Measurements from ENCODE around the gene KRT27. TPM values are rescaled to one million over a fixed set of nuclear protein-coding genes. Genes with fewer than 3 reads are reported as not detected.

The KRT27 gene
- polyA plus RNA-seq, 12 donors = not detected

GRCh38 chr17:40809721-40810421 is 27.5 kb upstream of the KRT27 start:
- no peak for DNase-seq

GRCh38 chr17:40806131-40806530 is 23.8 kb upstream of the KRT27 start:
- no peak for DNase-seq

GRCh38 chr17:40803617-40804082 is 21.3 kb upstream of the KRT27 start:
- peak; percentile 66 for DNase-seq

- DNase-seq = no peak
Observed at GRCh38 chr17:40801157-40801556, 18.8 kb upstream of the KRT27 start.

GRCh38 chr17:40800381-40800780 is 18.0 kb upstream of the KRT27 start:
- DNase-seq = no peak

- no peak for DNase-seq
Observed at GRCh38 chr17:40799859-40800258, 17.5 kb upstream of the KRT27 start, which contains the start of gene KRT28. KRT28 (minus strand) TSS chr17:40799959; CDS start chr17:40799893, 66 bp downstream.

GRCh38 chr17:40796846-40797245 is 14.5 kb upstream of the KRT27 start:
- DNase-seq = no peak

GRCh38 chr17:40795019-40795667 is 12.8 kb upstream of the KRT27 start:
- DNase-seq = no peak

- no peak for DNase-seq
Observed at GRCh38 chr17:40794466-40794865, 12.1 kb upstream of the KRT27 start.

- no peak for DNase-seq
Observed at GRCh38 chr17:40793832-40794231, 11.5 kb upstream of the KRT27 start.

- peak; percentile 69 for DNase-seq
Observed at GRCh38 chr17:40791787-40792436, 9.6 kb upstream of the KRT27 start.

- peak; percentile 29 for DNase-seq
Observed at GRCh38 chr17:40791111-40791510, 8.8 kb upstream of the KRT27 start.

GRCh38 chr17:40779181-40779909 is 3.0 kb downstream of the KRT27 start:
- DNase-seq = no peak

GRCh38 chr17:40778461-40778860 is 3.9 kb downstream of the KRT27 start:
- DNase-seq = no peak

- DNase-seq = no peak
Observed at GRCh38 chr17:40777971-40778370, 4.4 kb downstream of the KRT27 start.

GRCh38 chr17:40777459-40777858 is 4.9 kb downstream of the KRT27 start:
- DNase-seq = no peak

- no peak for DNase-seq
Observed at GRCh38 chr17:40775945-40776344, 6.4 kb downstream of the KRT27 start.

GRCh38 chr17:40772101-40772500 is 10.2 kb downstream of the KRT27 start, which contains the start of gene KRT26:
KRT26 (minus strand) TSS chr17:40772201; CDS start chr17:40772113, 88 bp downstream.
- DNase-seq = no peak

- no peak for DNase-seq
Observed at GRCh38 chr17:40765657-40766056, 16.7 kb downstream of the KRT27 start.

- DNase-seq = no peak
Observed at GRCh38 chr17:40763752-40764151, 18.6 kb downstream of the KRT27 start.

GRCh38 chr17:40760105-40761016 is 22.0 kb downstream of the KRT27 start:
- no peak for DNase-seq

Measured in muscle of arm (tissue), 12 donors.